GM19372 (cell line): Measurements from ENCODE around the gene TMSB15A.
"Not testable (repeated sequence)": the region's sequence is repeated elsewhere in the genome, so short reads cannot be mapped to it uniquely, and the experiment has no call there.

Experiments
- ATAC-seq: cut with Tn5 transposase; IDR thresholded peaks from one replicate; pipeline ENCODE4 v1.9.1; 2021; ENCODE audit warnings: mild to moderate bottlenecking, low read depth, moderate library complexity; ENCODE audit not compliant: unreplicated experiment

The TMSB15A gene

DNA sequence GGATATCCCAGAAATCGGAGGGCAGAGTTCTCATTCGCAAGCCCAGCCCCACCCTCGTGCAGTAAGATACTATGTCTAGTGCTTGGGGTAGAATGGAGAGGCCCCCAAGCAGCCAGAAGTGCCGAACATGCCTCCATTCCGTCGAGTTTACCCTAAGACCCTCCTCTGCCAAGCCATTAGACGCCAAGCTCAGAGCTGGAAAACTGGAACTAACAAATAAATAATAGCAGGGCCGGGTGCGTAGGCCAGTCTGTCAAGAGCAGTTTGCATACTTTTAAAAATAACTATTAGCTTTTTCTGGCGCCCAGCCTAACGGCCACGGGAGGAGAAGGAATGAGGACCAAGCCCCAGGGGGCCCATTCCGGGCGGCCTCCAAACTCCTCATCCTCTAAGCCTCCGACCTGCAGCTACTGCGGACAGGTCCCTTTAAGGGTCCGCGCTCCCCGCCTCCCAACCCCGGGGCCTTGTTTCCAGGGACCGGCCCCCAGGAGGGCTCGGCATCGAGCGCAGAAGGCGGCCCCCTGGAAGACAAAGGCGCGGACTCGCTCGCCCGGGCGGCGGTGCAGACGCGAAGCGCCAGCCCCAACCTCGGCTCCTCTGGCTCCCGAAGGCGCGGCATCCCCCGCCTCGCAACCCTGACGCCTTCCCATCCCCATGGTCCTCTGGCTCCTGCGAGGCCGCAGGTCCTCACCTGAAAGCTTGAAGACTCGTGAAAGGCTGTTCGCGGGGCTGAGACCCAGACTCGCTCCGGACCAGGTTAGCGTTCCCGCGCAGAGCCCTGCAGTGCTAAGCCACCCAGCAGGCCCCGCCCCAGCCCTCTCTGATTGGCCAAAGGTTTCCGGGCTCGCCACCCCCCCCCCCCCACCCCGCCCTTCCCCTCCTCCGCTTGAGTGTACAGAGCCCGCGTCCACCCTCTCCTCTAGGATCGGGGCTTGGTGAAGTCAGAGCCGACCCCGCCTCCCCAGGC, at the start of gene TMSB15A:
Gene TMSB15A (minus strand): TSS at position 765 of the 967 bp plus-strand sequence.
- peak; percentile 90 for ATAC-seq

DNA sequence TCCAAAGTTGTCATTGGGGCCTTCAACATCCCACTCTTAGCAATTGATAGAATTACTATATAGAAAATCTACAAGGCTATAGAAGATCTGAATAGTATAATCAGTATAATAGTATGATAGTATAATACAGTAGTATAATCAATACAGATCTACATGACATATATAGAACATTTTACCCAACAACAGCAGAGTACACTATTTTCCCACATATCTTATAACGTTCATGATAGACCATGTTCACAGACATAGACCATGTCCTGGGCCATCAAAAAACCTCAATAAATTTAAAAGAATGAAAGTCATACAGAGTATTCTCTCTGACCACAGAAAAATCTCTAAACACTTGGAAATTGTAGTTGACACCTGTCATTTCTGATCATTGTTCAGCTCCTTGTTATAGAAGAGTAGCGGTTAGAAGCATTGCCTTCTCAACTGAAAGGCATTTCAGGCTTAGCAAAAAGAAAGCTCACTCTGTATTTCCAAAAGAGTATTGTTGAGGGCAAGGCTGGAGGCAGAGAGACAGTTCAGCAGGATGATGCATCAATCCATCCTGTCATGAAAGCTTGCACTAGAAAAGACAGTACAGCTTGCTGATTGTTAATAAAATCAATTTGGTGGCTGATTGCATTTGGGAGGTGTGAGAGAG, 44.0 kb upstream of the TMSB15A start:
- no peak for ATAC-seq

DNA sequence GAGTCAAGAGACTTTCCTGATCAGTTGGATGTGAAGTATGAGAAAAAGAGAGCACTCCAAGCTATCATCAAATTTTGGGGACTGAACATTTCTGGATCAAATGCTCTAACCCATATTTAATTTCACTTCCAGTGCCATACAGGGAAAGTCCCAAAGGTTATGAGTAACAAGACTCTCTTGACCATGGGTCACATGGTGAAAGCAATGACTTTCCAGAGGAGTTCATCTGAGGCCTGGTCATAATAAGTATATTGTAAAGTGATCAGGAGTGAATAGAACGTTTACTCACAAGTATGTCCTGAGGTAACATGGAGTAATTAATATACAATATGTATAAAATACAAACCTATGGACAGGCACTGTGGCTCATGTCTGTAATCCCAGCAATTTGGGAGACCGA, 42.1 kb upstream of the TMSB15A start:
- no peak for ATAC-seq

DNA sequence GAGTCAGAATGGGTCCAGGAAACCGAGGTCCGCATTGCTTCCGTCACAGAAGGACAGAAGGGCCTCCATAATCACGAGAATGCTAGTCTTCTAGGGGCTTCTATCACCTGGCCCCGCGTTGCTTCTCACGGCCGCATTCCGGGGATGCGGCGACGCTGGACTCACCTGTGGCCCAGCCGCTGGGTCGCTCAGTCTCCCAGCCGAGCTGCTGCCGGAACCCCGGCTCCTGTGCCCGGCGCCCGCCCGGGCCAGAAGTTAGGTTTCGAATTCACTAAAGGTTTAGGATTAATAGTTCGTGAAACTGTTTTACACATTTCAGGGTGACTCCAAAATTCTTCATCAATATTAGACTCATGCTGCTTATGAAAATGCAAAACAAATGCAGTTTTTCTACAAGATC, 31.7 kb upstream of the TMSB15A start:
- ATAC-seq: no peak

DNA sequence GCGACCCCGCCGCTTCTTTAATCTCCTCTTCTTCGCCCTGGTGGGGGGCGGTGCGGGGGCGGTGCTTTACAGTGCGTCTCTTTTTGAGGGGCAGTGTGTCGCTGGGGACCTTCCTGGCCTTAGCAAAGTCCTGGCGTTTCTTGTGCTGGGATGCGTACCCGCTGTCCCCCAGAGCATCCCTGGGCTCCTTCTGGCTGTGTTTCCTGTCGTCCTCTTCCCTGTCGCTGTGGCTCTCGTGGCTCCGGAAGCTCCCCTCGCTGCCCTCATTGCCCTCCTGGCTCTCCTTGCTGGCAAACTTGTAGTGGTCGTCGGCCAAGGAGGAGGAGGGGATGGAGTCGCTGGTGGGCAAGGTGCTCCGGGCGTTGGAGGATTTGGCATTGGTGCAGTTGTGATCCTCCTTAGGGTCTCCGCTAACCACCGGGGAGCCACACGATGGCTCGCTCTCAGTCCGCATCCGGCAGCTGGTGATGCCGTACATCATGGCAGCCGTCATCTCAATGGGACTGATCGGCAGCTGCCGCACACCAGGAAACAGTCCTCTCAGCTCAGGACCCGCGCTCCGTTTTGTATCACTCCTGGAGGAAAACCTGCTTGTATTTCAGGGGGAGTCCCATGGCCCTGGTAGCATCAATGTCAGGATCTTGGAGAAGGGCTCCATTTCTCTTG, 30.4 kb upstream of the TMSB15A start:
- peak; percentile 87 for ATAC-seq

DNA sequence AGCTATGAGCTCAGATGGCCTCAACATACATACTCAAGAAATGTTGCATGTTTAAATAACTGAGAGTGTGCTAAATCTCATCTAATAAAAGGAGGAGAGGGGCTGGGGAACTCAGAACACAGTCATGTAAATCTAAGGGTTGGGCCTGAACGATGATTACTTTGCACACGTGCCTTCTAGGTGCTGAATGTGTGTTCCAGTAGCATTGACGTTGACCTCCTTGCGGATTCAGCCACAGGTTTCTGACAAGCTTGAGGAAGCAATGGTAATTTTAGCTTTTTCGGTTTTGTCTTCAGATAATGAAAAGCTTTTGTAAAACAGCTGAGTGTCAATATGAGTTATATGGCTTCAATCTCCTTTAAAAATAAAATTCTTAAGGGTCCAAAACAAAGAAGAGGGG, 29.6 kb upstream of the TMSB15A start:
- ATAC-seq: not testable (repeated sequence)

DNA sequence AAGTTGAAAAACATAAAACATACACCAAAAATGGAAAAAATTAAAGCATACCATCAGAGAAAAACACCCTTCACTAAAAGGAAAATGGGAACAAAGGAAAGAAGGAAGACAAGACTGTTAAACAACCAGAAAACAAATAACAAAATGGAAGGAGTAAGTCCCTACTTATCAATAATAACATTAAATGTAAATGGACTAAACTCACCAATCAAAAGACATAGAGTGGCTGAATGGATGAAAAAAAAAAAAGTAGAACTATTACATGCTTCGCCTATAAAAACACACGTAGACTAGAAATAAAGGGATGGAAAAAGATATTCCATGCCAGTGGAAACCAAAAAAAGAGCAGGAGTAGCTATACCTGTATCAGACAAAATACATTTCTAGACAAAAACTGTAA, 19.4 kb upstream of the TMSB15A start:
- ATAC-seq: no peak

DNA sequence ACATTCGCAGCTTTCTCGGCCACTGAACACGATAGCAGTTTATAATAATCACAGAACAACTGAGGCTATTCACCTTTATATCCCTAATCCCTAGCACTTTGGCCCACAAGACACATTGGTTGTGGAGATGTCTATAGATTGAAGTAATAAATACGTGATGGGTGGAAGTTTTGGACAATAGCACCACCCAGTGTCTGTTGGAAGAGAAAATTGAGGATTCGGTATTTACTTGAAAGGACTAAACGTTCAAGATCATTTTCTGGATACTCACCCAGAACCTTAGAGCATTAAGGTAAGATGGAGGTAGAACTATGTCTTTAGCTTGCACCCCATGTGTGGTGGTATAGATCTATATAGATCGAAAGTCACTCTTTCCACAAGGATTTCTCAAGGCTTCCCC, 787 bp upstream of the TMSB15A start:
- no peak for ATAC-seq

DNA sequence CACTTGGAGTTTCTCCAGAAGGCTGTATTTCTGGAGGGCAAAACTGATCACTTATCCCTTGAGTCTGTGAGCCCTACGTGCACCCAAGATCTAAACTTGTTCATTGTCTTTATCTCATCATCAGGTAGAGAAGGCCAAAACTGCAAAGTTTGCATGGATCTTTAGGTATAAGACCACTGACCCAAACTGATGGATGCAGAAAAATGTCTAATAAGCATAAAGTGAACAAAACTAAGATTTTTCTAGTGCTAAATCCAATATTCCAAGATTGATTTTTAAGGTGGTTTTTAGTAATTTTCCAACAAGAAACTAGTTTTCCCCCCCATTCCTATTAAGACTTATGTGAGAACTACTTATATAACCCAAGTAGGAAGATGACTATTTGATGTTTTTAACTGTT, 2.0 kb downstream of the TMSB15A start:
- ATAC-seq: no peak

DNA sequence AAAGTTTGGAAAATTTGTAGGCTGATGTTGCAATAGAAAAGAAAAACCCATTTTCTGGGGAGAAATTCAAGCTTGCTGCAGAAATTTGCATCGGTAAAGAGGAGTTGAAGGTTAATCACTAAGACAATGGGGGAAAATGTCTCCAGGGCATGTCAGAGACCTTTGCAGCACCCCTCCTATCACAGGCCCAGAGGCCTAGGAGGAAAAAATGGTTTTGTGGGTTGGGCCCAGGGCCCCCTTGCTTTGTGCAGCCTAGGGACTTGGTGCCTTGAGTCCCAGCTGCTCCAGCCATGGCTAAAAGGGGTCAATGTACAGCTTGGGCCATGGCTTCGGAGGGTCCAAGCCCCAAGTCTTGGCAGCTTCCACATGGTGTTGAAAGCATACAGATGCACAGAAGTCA, 17.8 kb downstream of the TMSB15A start:
- ATAC-seq: no peak

DNA sequence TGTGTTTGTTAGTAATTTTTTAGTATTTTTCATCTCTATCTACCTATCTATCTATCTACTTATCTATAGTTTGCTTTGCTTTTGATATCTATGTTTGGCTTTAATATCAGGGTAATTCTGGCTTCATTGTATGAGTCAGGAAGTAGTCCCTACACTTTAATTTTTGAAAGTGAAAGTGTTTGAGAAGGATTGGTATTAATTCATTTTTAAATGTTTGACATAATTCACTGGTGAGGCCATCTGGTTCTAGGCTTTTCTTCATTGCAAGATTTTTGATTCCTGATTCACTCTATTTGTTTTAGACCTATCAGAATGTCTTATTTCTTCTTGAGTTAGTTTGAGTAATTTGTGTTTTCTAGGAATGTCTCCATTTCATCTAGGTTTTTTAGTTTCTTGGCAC, 24.8 kb downstream of the TMSB15A start:
- no peak for ATAC-seq

DNA sequence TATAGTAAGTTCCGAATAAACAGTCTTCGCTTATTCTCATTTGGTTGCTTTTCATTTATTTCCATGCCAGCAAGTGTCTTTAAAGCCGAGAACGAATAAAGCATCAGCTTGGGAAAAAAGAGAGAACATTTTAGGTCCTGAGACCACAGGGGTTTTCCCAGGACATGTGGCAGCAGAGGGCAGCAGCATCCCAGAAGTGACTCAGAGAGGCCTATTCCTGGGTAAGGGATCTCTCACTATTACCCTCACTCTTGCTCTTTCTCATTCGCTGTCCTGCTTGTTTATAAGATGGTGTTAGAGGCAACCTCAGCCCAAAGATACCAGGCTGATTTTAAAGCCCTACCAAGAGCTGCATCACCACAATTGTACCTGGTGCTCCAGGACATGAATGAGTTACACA, 37.8 kb downstream of the TMSB15A start:
- ATAC-seq: not testable (repeated sequence)

DNA sequence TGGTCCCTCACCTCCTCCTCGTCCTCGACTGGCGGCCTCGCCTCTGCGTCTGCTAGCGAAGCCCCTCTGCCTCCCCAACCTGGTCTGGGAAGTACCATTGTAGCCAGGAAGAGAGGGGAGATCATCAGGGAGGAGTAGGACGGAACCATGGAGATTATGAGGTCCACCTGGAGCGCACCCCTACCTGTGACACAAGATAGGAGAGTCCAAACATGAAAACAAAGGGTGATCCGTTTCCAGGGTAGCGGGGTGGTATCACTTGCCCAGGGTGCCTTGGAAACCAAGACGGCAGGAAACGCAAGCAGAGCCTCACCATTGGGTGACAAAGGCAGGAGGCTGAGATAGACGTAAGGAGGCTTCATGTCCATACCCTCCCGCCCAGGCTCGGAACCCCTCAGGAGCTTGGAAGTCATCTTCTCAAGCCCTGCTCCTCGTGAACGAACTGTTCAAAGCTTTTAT, 44.7 kb downstream of the TMSB15A start, which contains the start of gene TCP11X2:
Gene TCP11X2 (minus strand): TSS at position 51 of the 459 bp plus-strand sequence.
- ATAC-seq: not testable (repeated sequence)

DNA sequence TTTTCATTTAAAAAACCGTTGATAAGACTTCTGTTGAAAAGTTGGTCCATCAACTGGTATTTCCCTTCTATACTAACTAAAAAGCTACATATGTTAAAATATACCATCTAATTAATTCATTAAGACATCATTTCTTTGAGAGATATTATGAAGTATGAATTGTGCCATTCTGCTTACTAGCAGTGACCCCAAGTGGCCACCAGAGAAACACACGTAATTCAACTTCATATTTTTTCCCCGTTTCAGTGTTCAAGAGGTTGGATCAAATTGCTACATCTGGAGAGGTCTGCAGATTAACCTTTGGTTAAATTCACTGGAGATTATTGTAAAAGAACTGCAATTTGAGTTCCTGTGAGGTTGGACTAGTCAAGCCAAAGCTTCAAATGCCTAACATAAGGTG, 46.3 kb downstream of the TMSB15A start:
- ATAC-seq: not testable (repeated sequence)
